H1 (cell line): ENCODE data around the gene LHPP. TPM values are rescaled to one million over a fixed set of nuclear protein-coding genes. Genes with fewer than 3 reads are reported as not detected.

ENCODE experiments used
- BCL11A ChIP-seq, 2 experiments: IDR thresholded peaks; one replicate each; pipeline ENCODE4 v1.6.1; 2011; ENCODE audit warnings: low read depth in 2 of 2, low read length in 2 of 2, mild to moderate bottlenecking in 2 of 2
- CREB1 ChIP-seq: IDR thresholded peaks from 2 replicates; pipeline ENCODE4 v1.6.1; 2012; ENCODE audit warnings: inconsistent platforms
- EZH2 ChIP-seq: fragments of 200-600 bp; sonication (generic); IDR thresholded peaks from 2 replicates; pipeline ENCODE4 v1.7.1; 2012; ENCODE audit warnings: low read depth, mild to moderate bottlenecking, moderate library complexity, low read length, inconsistent platforms; ENCODE audit not compliant: severe bottlenecking
- GABPA ChIP-seq: IDR thresholded peaks from 2 replicates; pipeline ENCODE4 v1.6.1; 2011; ENCODE audit warnings: mild to moderate bottlenecking, low read length, moderate library complexity, borderline replicate concordance; ENCODE audit not compliant: insufficient read depth
- RXRA ChIP-seq: IDR thresholded peaks from 2 replicates; pipeline ENCODE4 v1.6.1; 2011; ENCODE audit warnings: low read depth, mild to moderate bottlenecking, low read length, moderate library complexity; ENCODE audit not compliant: insufficient read depth
- SIX5 ChIP-seq: IDR thresholded peaks from 2 replicates; pipeline ENCODE4 v1.6.1; 2011; ENCODE audit warnings: mild to moderate bottlenecking, low read depth, low read length
- SP2 ChIP-seq: IDR thresholded peaks from 2 replicates; pipeline ENCODE4 v1.6.1; 2012; ENCODE audit warnings: mild to moderate bottlenecking, low read length, inconsistent platforms
- TEAD4 ChIP-seq: IDR thresholded peaks from 2 replicates; pipeline ENCODE4 v1.6.1; 2012; ENCODE audit warnings: low read depth, low read length, inconsistent platforms, mixed read lengths
- polyA plus RNA-seq, 7 experiments: library from polyadenylated mRNA; depleted of rRNA in 3 of 7; stranded (reverse) in 5 of 7; unstranded in 2 of 7; fragments of >200 nt in 5 of 7; fragments of 200-250 nt in 2 of 7; gene quantifications; 1 replicate in 5 of 7; 2 replicates in 1 of 7; 4 replicates in 1 of 7; pipeline versions ENCODE4 v1.2.1 to v1.2.3, GENCODE V29; 2011 to 2013; ENCODE audit warnings: missing spikeins in 2 of 7, mixed read lengths in 2 of 7
- total RNA-seq: library from RNA; stranded (reverse); fragmentation: NEBNext Ultra II Directional; extraction: Animal tissue kit (Norgen Biotek cat#: 25700); gene quantifications from 2 replicates; pipeline ENCODE4 v1.2.1, GENCODE V29; 2021

LHPP gene
- total and polyA plus RNA-seq, 2 of the 8 experiments (the other 6 are each of a cell fraction or from before 2014, with no cell fraction given): 26.0 to 45.0 TPM

- TF ChIP-seq GABPA (peak; percentile 76), BCL11A (IDR thresholded peaks at IDR 0.05; ENCODE audit: low read depth in 2 of 2, low read length in 2 of 2) (no peak), RXRA (0 out of 2 replicates have a peak, but pooled peaks have one; percentile 57), SP2 (no peak), SIX5 (no peak), EZH2 (no peak), CREB1 (peak; percentile 31; the same call in 1 of the 2 replicates), TEAD4 (no peak)
- TF ChIP-seq, all 59 proteins: peak for 22
Measured at GRCh38 chr10:124469956-124470484, 8.4 kb downstream of the LHPP start (continued).
